HG03175 (cell line): ENCODE results near the gene TADA3.

Experiments used
- ATAC-seq: cut with Tn5 transposase; IDR thresholded peaks from one replicate; pipeline ENCODE4 v1.9.1; 2021; ENCODE audit warnings: mild to moderate bottlenecking, moderate library complexity; ENCODE audit not compliant: unreplicated experiment

Gene TADA3

GRCh38 chr3:9809615-9810432 is 17.6 kb upstream of the TADA3 start, which contains the start of gene TTLL3:
TSS of gene TTLL3 (plus strand) at chr3:9810262. CDS start at chr3:9810662, 400 bp downstream.
- peak; percentile 60 for ATAC-seq

GRCh38 chr3:9809239-9809614 is 17.0 kb upstream of the TADA3 start:
- ATAC-seq, result peak; percentile 6

GRCh38 chr3:9808345-9809037 is 16.2 kb upstream of the TADA3 start:
- ATAC-seq, result peak; percentile 69

- ATAC-seq, result no peak
Measured at GRCh38 chr3:9807981-9808344, 15.7 kb upstream of the TADA3 start.

GRCh38 chr3:9806688-9807589 is 14.7 kb upstream of the TADA3 start:
- ATAC-seq, result no peak

GRCh38 chr3:9806137-9806536 is 13.9 kb upstream of the TADA3 start:
- ATAC-seq, result no peak

- no peak for ATAC-seq
Measured at GRCh38 chr3:9804996-9805395, 12.7 kb upstream of the TADA3 start.

GRCh38 chr3:9803494-9803893 is 11.2 kb upstream of the TADA3 start:
- no peak for ATAC-seq

GRCh38 chr3:9800529-9800928 is 8.3 kb upstream of the TADA3 start:
- no peak for ATAC-seq

- ATAC-seq, result no peak
Measured at GRCh38 chr3:9797196-9797945, 5.1 kb upstream of the TADA3 start.

GRCh38 chr3:9795207-9795606 is 2.9 kb upstream of the TADA3 start:
- no peak for ATAC-seq

- ATAC-seq, result no peak
Measured at GRCh38 chr3:9794400-9794799, 2.1 kb upstream of the TADA3 start.

- no peak for ATAC-seq
Measured at GRCh38 chr3:9793161-9793781, 998 bp upstream of the TADA3 start.

- ATAC-seq, result no peak
Measured at GRCh38 chr3:9791790-9792404, 376 bp downstream of the TADA3 start.

- ATAC-seq, result no peak
Measured at GRCh38 chr3:9791127-9791526, 1.1 kb downstream of the TADA3 start.

GRCh38 chr3:9787714-9788113 is 4.6 kb downstream of the TADA3 start:
- no peak for ATAC-seq

GRCh38 chr3:9786825-9787669 is 5.2 kb downstream of the TADA3 start:
- ATAC-seq, result no peak

GRCh38 chr3:9786209-9786739 is 6.0 kb downstream of the TADA3 start:
- ATAC-seq, result no peak

- ATAC-seq, result no peak
Measured at GRCh38 chr3:9785602-9786001, 6.7 kb downstream of the TADA3 start.
